ENCODE data around the gene POLR3A. TPM values are rescaled to one million over a fixed set of nuclear protein-coding genes. Genes with fewer than 3 reads are reported as not detected.
A peak's percentile ranks its signal among the peaks of the same experiment; 100 is the strongest.

The POLR3A gene
- total and polyA plus RNA-seq, 2 of the 13 experiments (the other 11 are each of a cell fraction or from before 2014, with no cell fraction given) = 13.6 to 19.2 TPM

DNA sequence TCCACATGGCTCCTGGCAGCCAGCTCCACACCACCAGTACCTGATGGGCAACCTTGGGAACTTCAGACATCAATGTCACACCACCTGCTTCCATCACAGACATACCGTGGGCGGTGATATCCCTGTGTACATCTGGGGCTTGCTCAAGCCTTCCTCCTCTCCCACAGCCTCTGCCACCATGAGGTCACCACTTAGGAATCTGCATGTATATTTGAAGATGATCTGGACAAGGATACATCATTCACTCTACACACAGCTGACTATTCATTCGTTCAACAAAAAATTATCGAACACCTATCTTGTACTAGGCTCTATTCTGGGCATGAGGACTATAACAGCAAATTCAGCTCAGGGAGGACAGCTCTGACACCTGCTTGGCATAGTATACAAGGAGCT, 109.6 kb downstream of the POLR3A start (continued):
- TF ChIP-seq GATAD2A (CRISPR knock-in tag; IDR thresholded peaks at IDR 0.05) (peak; percentile 35; the same call in 1 of the 2 replicates), BRD4 (CRISPR knock-in tag; IDR thresholded peaks at IDR 0.05) (no peak), THYN1 (CRISPR knock-in tag; IDR thresholded peaks at IDR 0.05; ENCODE audit: borderline replicate concordance, low read depth) (no peak)

Small RNA genes lying within 50 kb of the gene (small RNA-seq; reads per million reads assigned to genes)
- gene RF00017 (ENCODE audit: insufficient read depth in 2 of 3, insufficient read length in 3 of 3, low read depth in 2 of 3, low replicate concordance in 1 of 3) = 0 reads per million in 3 experiments

Other genes with a start within 250 kb of the POLR3A start
- gene DLG5, start 102.8 kb downstream of the POLR3A start, total RNA-seq (2016; rRNA removed; fragmentation: Illumina TruSeq; extraction: Trizol) = 15.1 and 15.5 TPM in 2 replicates
- 18.2 and 20.9 TPM in 2 replicates for gene DLG5, start 102.8 kb downstream of the POLR3A start, polyA plus RNA-seq (2011; rRNA removed)
- gene RPS24, start 4.3 kb upstream of the POLR3A start, total RNA-seq (2016; rRNA removed; fragmentation: Illumina TruSeq; extraction: Trizol) = 2,690 and 3,176 TPM in 2 replicates
- gene RPS24, start 4.3 kb upstream of the POLR3A start, polyA plus RNA-seq (2011; rRNA removed) = 2,639 and 3,319 TPM in 2 replicates